GM08714 (cell line): Measurements from ENCODE around the gene TMEFF2.
"Not testable (repeated sequence)": the region's sequence is repeated elsewhere in the genome, so short reads cannot be mapped to it uniquely, and the experiment has no call there.

Source experiments
- H3K4me3 ChIP-seq: fragments of 200-500 bp; sonication (Bioruptor generic); 2 replicates; pipeline ENCODE4 v1.5.1; 2014; ENCODE audit warnings: mild to moderate bottlenecking, low read length, inconsistent platforms
- ZNF274 ChIP-seq: IDR thresholded peaks from 2 replicates; pipeline ENCODE4 v1.6.1; 2012; ENCODE audit warnings: mild to moderate bottlenecking, low read depth, low read length

Gene TMEFF2

GRCh38 chr2:191929288-191929687 is 265.4 kb downstream of the TMEFF2 start:
- H3K4me3 ChIP-seq: no peak overlapping the region
- TF ChIP-seq ZNF274: no peak

- H3K4me3 ChIP-seq: no peak overlapping the region
- TF ChIP-seq ZNF274: no peak
Observed at GRCh38 chr2:191927991-191928390, 266.7 kb downstream of the TMEFF2 start.

GRCh38 chr2:191927319-191927867 is 267.3 kb downstream of the TMEFF2 start:
- H3K4me3 ChIP-seq: no peak overlapping the region
- TF ChIP-seq ZNF274: no peak

- H3K4me3 ChIP-seq: no peak overlapping the region
- TF ChIP-seq ZNF274: no peak
Observed at GRCh38 chr2:191926671-191927070, 268.1 kb downstream of the TMEFF2 start.

DNA sequence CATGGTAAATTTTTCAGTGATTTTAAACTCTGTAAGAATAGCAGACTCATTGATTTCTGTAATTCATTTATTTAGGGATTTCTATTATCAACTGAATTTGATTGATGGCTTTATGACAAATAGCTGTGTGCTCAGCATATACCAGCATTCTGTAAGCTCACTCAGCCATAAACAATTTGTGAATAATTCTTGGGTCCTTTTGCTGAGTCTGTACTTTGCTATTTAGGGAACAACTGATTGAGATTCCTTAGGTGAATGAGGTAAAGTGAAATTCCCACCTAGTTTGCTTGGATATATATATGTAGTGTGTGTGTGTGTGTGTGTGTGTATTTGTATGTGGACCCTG is 271.1 kb downstream of the TMEFF2 start:
- no peak for TF ChIP-seq ZNF274
- H3K4me3 ChIP-seq: no peak overlapping the region

- TF ChIP-seq ZNF274: no peak
- H3K4me3 ChIP-seq: no peak overlapping the region
Observed at GRCh38 chr2:191922736-191923651, 271.7 kb downstream of the TMEFF2 start.

- not testable (repeated sequence) for H3K4me3 ChIP-seq
Observed at GRCh38 chr2:191921650-191922049, 273.1 kb downstream of the TMEFF2 start.

DNA sequence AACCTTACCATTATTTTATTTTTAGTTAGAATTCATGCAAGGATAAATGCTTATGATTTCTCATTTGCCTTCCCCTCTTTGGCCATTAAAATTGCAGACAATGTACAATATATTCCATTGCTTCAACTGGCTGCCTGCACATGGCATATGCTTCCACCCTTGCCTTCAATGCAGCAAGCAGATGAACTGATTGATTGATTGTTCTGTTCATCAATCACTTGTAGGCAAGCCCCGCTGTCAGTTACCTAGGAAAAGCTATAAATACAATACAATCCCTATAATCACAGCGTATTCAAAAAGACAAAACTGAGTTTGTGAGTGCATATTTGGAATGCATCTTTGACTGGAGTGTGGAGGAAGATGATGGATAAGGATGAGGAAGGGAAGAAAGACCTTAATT is 274.2 kb downstream of the TMEFF2 start:
- no peak overlapping the region for H3K4me3 ChIP-seq
- TF ChIP-seq ZNF274: no peak

GRCh38 chr2:191917967-191918651 is 276.6 kb downstream of the TMEFF2 start:
- H3K4me3 ChIP-seq: no peak overlapping the region
- no peak for TF ChIP-seq ZNF274

GRCh38 chr2:191917430-191917881 is 277.3 kb downstream of the TMEFF2 start:
- H3K4me3 ChIP-seq: no peak overlapping the region
- no peak for TF ChIP-seq ZNF274

GRCh38 chr2:191916826-191917225 is 277.9 kb downstream of the TMEFF2 start:
- H3K4me3 ChIP-seq: no peak overlapping the region
- TF ChIP-seq ZNF274: no peak

GRCh38 chr2:191915750-191916149 is 279.0 kb downstream of the TMEFF2 start:
- no peak for TF ChIP-seq ZNF274
- H3K4me3 ChIP-seq: no peak overlapping the region

GRCh38 chr2:191913796-191914195 is 280.9 kb downstream of the TMEFF2 start:
- H3K4me3 ChIP-seq: no peak overlapping the region
- no peak for TF ChIP-seq ZNF274

DNA sequence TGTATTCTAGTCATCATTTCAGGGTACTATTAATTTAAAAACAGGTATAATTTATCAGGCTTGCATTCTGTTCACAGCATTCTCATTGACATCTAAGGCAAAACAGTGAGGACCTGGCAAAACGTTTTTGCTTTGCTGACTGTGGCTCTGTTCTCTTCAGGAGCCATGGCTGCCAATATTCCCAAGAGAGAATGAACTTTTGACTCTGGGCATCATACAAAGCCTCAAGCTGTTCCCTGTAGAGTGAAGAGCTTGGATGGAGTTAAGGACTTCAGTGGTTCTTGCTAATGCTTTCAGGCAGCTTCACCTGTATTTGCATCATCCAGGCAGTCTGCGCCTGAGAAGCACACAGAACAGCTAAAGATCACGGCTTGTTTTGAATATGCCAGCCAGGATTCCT is 282.0 kb downstream of the TMEFF2 start:
- TF ChIP-seq ZNF274: no peak

DNA sequence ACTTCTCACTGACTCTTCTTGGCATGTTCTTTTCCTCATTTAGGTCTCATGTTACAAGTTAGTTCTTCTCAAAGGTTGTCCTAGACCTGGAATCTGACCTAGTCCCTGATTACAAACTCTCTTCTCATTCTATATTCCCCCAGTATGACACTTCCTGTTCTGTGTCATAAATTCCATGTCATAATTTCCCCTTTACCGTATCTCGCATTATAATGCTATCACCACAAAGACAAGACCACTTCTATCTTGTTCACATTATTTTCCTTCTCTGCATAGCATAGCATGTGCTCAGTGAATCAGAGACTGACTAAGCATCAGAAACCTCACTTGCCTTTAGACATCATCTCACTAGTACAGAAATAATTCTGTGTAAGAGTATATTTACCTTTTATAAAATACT is 284.2 kb downstream of the TMEFF2 start:
- H3K4me3 ChIP-seq: no peak overlapping the region
- TF ChIP-seq ZNF274: no peak

More for the DNA sequence above, 282.0 kb downstream of the TMEFF2 start:
- no peak overlapping the region for H3K4me3 ChIP-seq

- no peak overlapping the region for H3K4me3 ChIP-seq
- no peak for TF ChIP-seq ZNF274
Observed at GRCh38 chr2:191908874-191909273, 285.9 kb downstream of the TMEFF2 start.
